K562 (cell line): ENCODE data around the gene DNAJB6. TPM values are rescaled to one million over a fixed set of nuclear protein-coding genes. Genes with fewer than 3 reads are reported as not detected.

Experiments used
- CTBP1 ChIP-seq: fragments of 450-650 bp; IDR thresholded peaks from 2 replicates; pipeline ENCODE4 v1.6.1; 2016; ENCODE audit warnings: borderline replicate concordance
- MAX ChIP-seq: sonication (generic); formaldehyde crosslinking; IDR thresholded peaks from 2 replicates; pipeline ENCODE4 v1.9.0; 2022; ENCODE audit warnings: mild to moderate bottlenecking, missing genetic modification reagents
- MGA ChIP-seq: fragments of 450-650 bp; IDR thresholded peaks from 2 replicates; pipeline ENCODE4 v1.6.1; 2016; ENCODE audit warnings: mild to moderate bottlenecking, moderate library complexity
- MYBL2 ChIP-seq, 2 experiments: fragments of 450-650 bp in 1 of 2; sonication (generic) in 1 of 2; formaldehyde crosslinking in 1 of 2; IDR thresholded peaks; 2 replicates each; pipeline versions ENCODE4 v1.6.1 to v1.8.1; 2017 to 2022; ENCODE audit warnings: borderline replicate concordance in 1 of 2, inconsistent platforms in 1 of 2, low read depth in 1 of 2, mild to moderate bottlenecking in 1 of 2, missing genetic modification reagents in 1 of 2, moderate library complexity in 1 of 2
- MYC ChIP-seq, 2 experiments: fragments of 250-450 bp in 1 of 2; sonication (Bioruptor Pico) in 1 of 2; IDR thresholded peaks; 2 replicates each; pipeline versions ENCODE4 v1.5.1 to v1.6.1; 2012 to 2021; ENCODE audit warnings: low read depth in 2 of 2, borderline replicate concordance in 1 of 2, improper control_type of control experiment in 1 of 2, low read length in 1 of 2, mild to moderate bottlenecking in 1 of 2, moderate library complexity in 1 of 2
- ZNF318 ChIP-seq, 2 experiments: fragments of 450-650 bp; IDR thresholded peaks; 2 replicates each; pipeline ENCODE4 v1.6.1; 2016; ENCODE audit warnings: mild to moderate bottlenecking in 2 of 2, borderline replicate concordance in 1 of 2, low read depth in 1 of 2, moderate library complexity in 1 of 2
- polyA plus RNA-seq, 8 experiments: library from polyadenylated mRNA; depleted of rRNA in 4 of 8; stranded (reverse) in 5 of 8; unstranded in 3 of 8; fragments of >200 nt; fragmentation: Nextera tagmentation in 2 of 8; fragmentation: Illumina TruSeq in 1 of 8; extraction: Ambion mirVana in 2 of 8; extraction: Trizol in 1 of 8; gene quantifications; 2 replicates each; pipeline versions ENCODE4 v1.2.1 to v1.2.3, GENCODE V29; 2011 to 2014; ENCODE audit warnings: inconsistent platforms in 1 of 8, missing spikeins in 1 of 8
- total RNA-seq, 7 experiments: library from RNA; depleted of rRNA in 6 of 7; stranded (reverse); fragments of >200 nt in 6 of 7; fragmentation: Illumina TruSeq in 2 of 7; extraction: Trizol in 2 of 7; gene quantifications; 2 replicates each; pipeline versions ENCODE4 v1.2.1 to v1.2.3, GENCODE V29; 2011 to 2021; ENCODE audit warnings: low replicate concordance in 1 of 7

The DNAJB6 gene
- total and polyA plus RNA-seq, 9 of the 15 experiments (the other 6 are each of a cell fraction or from before 2014, with no cell fraction given), result 84.5 to 158 (median 135) TPM

GRCh38 chr7:157432541-157432956 lies 95.7 kb downstream of the DNAJB6 start (continued):
- TF ChIP-seq MGA (peak; percentile 52), MAX (CRISPR knock-in tag) (peak; percentile 50; the same call in 1 of the 2 replicates), MYBL2 (IDR thresholded peaks at IDR 0.05; ENCODE audit: low read depth) (no peak), MYBL2 (CRISPR knock-in tag; IDR thresholded peaks at IDR 0.05; ENCODE audit: borderline replicate concordance) (no peak), MYC (IDR thresholded peaks at IDR 0.05; ENCODE audit: low read depth, low read length) (peak; percentile 86), MYC (CRISPR knock-in tag; IDR thresholded peaks at IDR 0.05; ENCODE audit: borderline replicate concordance, low read depth) (no peak), ZNF318 (IDR thresholded peaks at IDR 0.05; ENCODE audit: borderline replicate concordance in 1 of 2, low read depth in 1 of 2) (no peak), CTBP1 (peak; percentile 54; the same call in 1 of the 2 replicates)
